HuH-7.5 (cell line): ENCODE measurements around the gene KLHL14.
"Not testable (repeated sequence)": the region's sequence is repeated elsewhere in the genome, so short reads cannot be mapped to it uniquely, and the experiment has no call there.

ENCODE experiments used
- DNase-seq: peaks from one replicate; pipeline ENCODE4 v3.0.0; 2011; ENCODE audit warnings: low spot score

Gene KLHL14

DNA sequence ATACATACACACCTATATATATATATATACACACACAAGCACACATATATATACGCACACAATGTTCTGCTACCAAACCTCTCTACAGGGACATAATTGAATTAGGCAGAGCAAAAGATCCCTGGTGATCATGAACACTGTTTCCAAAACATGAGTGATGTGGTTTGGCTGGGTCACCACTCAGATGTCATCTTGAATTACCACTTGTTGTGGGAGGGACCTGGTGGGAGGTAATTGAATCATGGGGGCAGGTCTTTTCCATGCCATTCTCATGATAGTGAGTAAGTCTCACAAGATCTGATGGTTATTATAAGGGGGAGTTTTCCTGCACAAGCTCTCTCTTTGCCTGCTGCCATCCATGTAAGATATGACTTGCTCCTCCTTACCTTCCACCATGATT is 135.2 kb downstream of the KLHL14 start:
- DNase-seq = not testable (repeated sequence)

DNA sequence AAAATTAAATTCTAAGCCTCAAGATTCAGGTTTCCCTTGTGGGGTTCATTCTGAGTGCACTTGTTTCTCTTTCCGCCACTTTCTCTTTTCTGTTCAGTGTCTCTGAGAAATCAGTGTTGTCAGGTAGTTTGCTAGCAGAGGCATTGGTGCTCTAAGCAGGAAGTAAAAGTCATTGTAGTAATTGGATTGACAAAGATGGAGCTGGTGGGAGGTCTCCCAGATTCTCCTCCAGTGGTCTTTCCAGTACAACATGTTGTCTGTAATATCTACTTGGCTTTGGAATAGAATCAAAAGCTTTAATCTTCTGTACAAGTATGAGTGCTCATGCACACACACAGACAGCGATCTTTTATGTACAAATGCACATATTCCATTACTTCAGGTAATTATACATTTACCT is 135.6 kb downstream of the KLHL14 start:
- DNase-seq = no peak

- DNase-seq = no peak
Measured at GRCh38 chr18:32634876-32635431, 137.9 kb downstream of the KLHL14 start.

DNA sequence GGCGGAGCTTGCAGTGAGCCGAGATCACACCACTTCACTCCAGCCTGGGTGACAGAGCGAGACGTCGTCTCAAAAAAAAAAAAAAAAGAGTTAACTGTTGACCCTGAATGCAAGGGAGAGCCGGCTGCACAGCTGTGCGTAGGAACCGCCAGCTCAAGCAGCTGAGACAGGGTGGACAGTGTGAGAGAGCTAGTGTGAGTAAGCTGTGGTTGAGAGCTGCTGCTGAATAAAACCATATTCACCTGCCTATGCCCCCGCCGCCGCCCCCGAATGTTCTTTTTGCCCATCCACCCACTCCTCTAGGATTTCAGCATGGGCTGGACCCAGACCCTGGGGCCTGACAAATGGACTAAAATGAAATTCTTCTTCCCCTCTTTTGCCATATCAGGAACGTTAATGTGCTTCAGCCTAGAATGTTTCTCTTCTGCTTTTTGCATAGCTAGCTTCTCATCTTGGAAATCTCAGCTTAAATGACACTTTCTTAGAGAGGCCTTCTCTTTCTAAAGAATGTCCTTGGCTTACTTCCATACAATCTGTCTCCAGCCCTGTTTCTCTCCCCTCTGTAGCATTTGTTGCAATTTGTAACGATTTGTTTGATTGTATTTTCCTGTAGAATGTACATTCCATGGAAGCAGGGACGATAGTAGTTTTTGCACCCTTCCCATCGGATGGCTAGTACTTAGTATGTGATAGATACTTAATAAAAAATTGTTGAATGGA is 142.7 kb downstream of the KLHL14 start:
- DNase-seq = no peak

- no peak for DNase-seq
Measured at GRCh38 chr18:32629292-32629691, 143.5 kb downstream of the KLHL14 start.

DNA sequence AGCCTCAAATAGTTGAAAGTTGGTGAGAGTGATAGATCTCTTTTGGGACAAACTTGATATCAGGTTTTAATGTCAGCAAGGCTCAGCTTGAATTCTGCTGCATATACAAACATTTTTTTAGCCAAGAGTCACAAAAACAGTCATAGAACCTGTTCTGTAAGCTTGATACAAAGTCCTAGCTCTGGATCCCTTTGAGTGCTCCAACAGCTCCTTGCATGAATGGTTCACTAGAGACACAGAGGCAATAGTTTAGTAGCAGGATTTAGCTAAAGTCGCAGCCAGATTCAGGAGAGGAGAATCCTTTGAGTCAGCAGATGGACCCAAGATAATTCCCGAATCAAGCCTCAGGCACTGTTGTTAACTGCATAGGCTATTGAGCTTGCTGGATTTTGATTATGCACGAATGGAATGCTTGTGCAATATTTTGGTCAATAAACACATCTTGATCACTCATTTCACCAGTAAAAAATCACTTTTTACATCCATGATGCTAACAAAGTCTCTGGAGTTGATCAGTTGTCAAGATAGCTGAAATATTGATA is 148.6 kb downstream of the KLHL14 start:
- DNase-seq = no peak

- DNase-seq = no peak
Measured at GRCh38 chr18:32623563-32623962, 149.3 kb downstream of the KLHL14 start.
